Activated T-cell treated with anti-CD3 and anti-CD28 coated beads, Interleukin-2, amount 50 U/mL, for 72 hours (primary cell): ENCODE measurements around the gene KCNMB2. TPM values are rescaled to one million over a fixed set of nuclear protein-coding genes. Genes with fewer than 3 reads are reported as not detected.

Source experiments
- ATAC-seq, 2 donors: fragments of 150-1000 bp; cut with Tn5 transposase; replicated peaks in 1 of 2; 2 replicates each; pipeline ENCODE4 v1.10.0; 2021; ENCODE audit warnings: moderate library complexity in 2 of 2, mild to moderate bottlenecking in 1 of 2
- DNase-seq, 2 donors: peaks; one replicate each; pipeline ENCODE4 v3.0.0; 2021 to 2022; ENCODE audit warnings: mixed read lengths in 1 of 2
- H3K27ac Mint-ChIP-seq: one replicate; pipeline ENCODE4 v1.8.0; 2022; ENCODE audit warnings: mild to moderate bottlenecking, moderate library complexity, mixed read lengths
- H3K27me3 Mint-ChIP-seq: one replicate; pipeline ENCODE4 v1.8.0; 2022; ENCODE audit warnings: low read depth, mixed read lengths
- H3K36me3 Mint-ChIP-seq, 2 donors: one replicate each; pipeline ENCODE4 v1.8.0; 2022; ENCODE audit warnings: mixed read lengths in 2 of 2, mild to moderate bottlenecking in 1 of 2; ENCODE audit not compliant: insufficient read depth in 2 of 2
- H3K4me1 Mint-ChIP-seq: one replicate; pipeline ENCODE4 v1.8.0; 2022; ENCODE audit warnings: low read depth, mixed read lengths
- H3K4me3 Mint-ChIP-seq, 2 donors: one replicate each; pipeline ENCODE4 v1.8.0; 2022; ENCODE audit warnings: mild to moderate bottlenecking in 2 of 2, mixed read lengths in 2 of 2, moderate library complexity in 2 of 2
- H3K9me3 Mint-ChIP-seq, 2 donors: one replicate each; pipeline ENCODE4 v1.8.0; 2022; ENCODE audit warnings: mixed read lengths in 2 of 2
- total RNA-seq, 2 donors: library from RNA; stranded (reverse); gene quantifications; one replicate each; pipeline ENCODE4 v1.2.3, GENCODE V29; 2022

KCNMB2 gene
- total RNA-seq, 2 donors from 2014 or later, result not detected

GRCh38 chr3:178772746-178773145, 236.5 kb downstream of the KCNMB2 start:
- H3K9me3 Mint-ChIP-seq, result peaks cover 10 to 13% of the 10 kb centered on the region in 2 donors
- no peak overlapping the region for H3K27ac Mint-ChIP-seq
- DNase-seq, result no peak
- H3K4me1 Mint-ChIP-seq, result peaks cover 4% of the 10 kb centered on the region
- ATAC-seq, result no peak
- peaks cover 0 to 3% of the 10 kb centered on the region in 2 donors for H3K36me3 Mint-ChIP-seq
- H3K4me3 Mint-ChIP-seq, result no peak overlapping the region
- H3K27me3 Mint-ChIP-seq, result no peaks in the 10 kb centered on the region

GRCh38 chr3:178773358-178773757, 237.1 kb downstream of the KCNMB2 start:
- ATAC-seq, result no peak
- DNase-seq, result no peak
- H3K27me3 Mint-ChIP-seq, result no peaks in the 10 kb centered on the region
- peaks cover 9 to 13% of the 10 kb centered on the region in 2 donors for H3K9me3 Mint-ChIP-seq
- peaks cover 0 to 3% of the 10 kb centered on the region in 2 donors for H3K36me3 Mint-ChIP-seq
- no peak overlapping the region for H3K27ac Mint-ChIP-seq
- H3K4me3 Mint-ChIP-seq, result no peak overlapping the region
- peaks cover 5% of the 10 kb centered on the region for H3K4me1 Mint-ChIP-seq

GRCh38 chr3:178777718-178778411, 241.6 kb downstream of the KCNMB2 start:
- Mint-ChIP-seq H3K36me3 (no peaks in the 10 kb centered on the region), H3K4me3 (no peak overlapping the region), H3K9me3 (peaks cover 2 to 3% of the 10 kb centered on the region in 2 donors), H3K27ac (no peak overlapping the region), H3K27me3 (no peaks in the 10 kb centered on the region), H3K4me1 (peaks cover 10% of the 10 kb centered on the region)
- ATAC-seq (peak; percentile 78 to 80), DNase-seq (no peak)

GRCh38 chr3:178778589-178778988, 242.4 kb downstream of the KCNMB2 start:
- no peaks in the 10 kb centered on the region for H3K27me3 Mint-ChIP-seq
- no peak for ATAC-seq
- H3K4me3 Mint-ChIP-seq, result no peak overlapping the region
- H3K9me3 Mint-ChIP-seq, result peaks cover under 1 to 2% of the 10 kb centered on the region in 2 donors
- H3K27ac Mint-ChIP-seq, result no peak overlapping the region
- DNase-seq, result no peak
- H3K36me3 Mint-ChIP-seq, result no peaks in the 10 kb centered on the region
- peaks cover 10% of the 10 kb centered on the region for H3K4me1 Mint-ChIP-seq

- H3K4me1 Mint-ChIP-seq, result no peaks in the 10 kb centered on the region
- DNase-seq (no peak), ATAC-seq (no peak)
- H3K4me3 Mint-ChIP-seq, result no peak overlapping the region
- H3K27ac Mint-ChIP-seq, result no peak overlapping the region
- H3K36me3 Mint-ChIP-seq, result no peaks in the 10 kb centered on the region
- no peaks in the 10 kb centered on the region for H3K27me3 Mint-ChIP-seq
- H3K9me3 Mint-ChIP-seq, result peaks cover 0 to 1% of the 10 kb centered on the region in 2 donors
Measured at GRCh38 chr3:178785961-178786360, 249.7 kb downstream of the KCNMB2 start.

GRCh38 chr3:178787960-178788359, 251.7 kb downstream of the KCNMB2 start:
- H3K4me3 Mint-ChIP-seq, result no peak overlapping the region
- no peaks in the 10 kb centered on the region for H3K36me3 Mint-ChIP-seq
- H3K9me3 Mint-ChIP-seq, result peaks cover 0 to 2% of the 10 kb centered on the region in 2 donors
- no peak for ATAC-seq
- no peaks in the 10 kb centered on the region for H3K4me1 Mint-ChIP-seq
- no peak for DNase-seq
- no peak overlapping the region for H3K27ac Mint-ChIP-seq
- H3K27me3 Mint-ChIP-seq, result no peaks in the 10 kb centered on the region

GRCh38 chr3:178794711-178795110, 258.5 kb downstream of the KCNMB2 start:
- H3K4me3 Mint-ChIP-seq, result no peak overlapping the region
- H3K36me3 Mint-ChIP-seq, result no peaks in the 10 kb centered on the region
- no peaks in the 10 kb centered on the region for H3K27me3 Mint-ChIP-seq
- no peak for ATAC-seq
- H3K27ac Mint-ChIP-seq, result no peak overlapping the region
- no peak for DNase-seq
- peaks cover 3% of the 10 kb centered on the region in 2 donors for H3K9me3 Mint-ChIP-seq
- H3K4me1 Mint-ChIP-seq, result no peaks in the 10 kb centered on the region

- Mint-ChIP-seq H3K36me3 (no peaks in the 10 kb centered on the region), H3K27ac (no peak overlapping the region), H3K27me3 (no peaks in the 10 kb centered on the region), H3K9me3 (peaks cover 3% of the 10 kb centered on the region in 2 donors), H3K4me3 (no peak overlapping the region), H3K4me1 (no peaks in the 10 kb centered on the region)
- ATAC-seq (no peak), DNase-seq (no peak)
Measured at GRCh38 chr3:178795349-178795748, 259.1 kb downstream of the KCNMB2 start.

GRCh38 chr3:178802259-178802658, 266.0 kb downstream of the KCNMB2 start:
- Mint-ChIP-seq H3K4me3 (no peak overlapping the region), H3K4me1 (no peaks in the 10 kb centered on the region), H3K36me3 (no peaks in the 10 kb centered on the region), H3K9me3 (peaks cover 1 to 3% of the 10 kb centered on the region in 2 donors), H3K27ac (no peak overlapping the region), H3K27me3 (no peaks in the 10 kb centered on the region)
- ATAC-seq, result no peak
- no peak for DNase-seq

- ATAC-seq (no peak), DNase-seq (no peak)
- no peaks in the 10 kb centered on the region for H3K36me3 Mint-ChIP-seq
- H3K27ac Mint-ChIP-seq, result no peak overlapping the region
- peaks cover 1 to 3% of the 10 kb centered on the region in 2 donors for H3K9me3 Mint-ChIP-seq
- H3K4me3 Mint-ChIP-seq, result no peak overlapping the region
- H3K27me3 Mint-ChIP-seq, result no peaks in the 10 kb centered on the region
- no peaks in the 10 kb centered on the region for H3K4me1 Mint-ChIP-seq
Measured at GRCh38 chr3:178802993-178803693, 266.9 kb downstream of the KCNMB2 start.

- no peak overlapping the region for H3K27ac Mint-ChIP-seq
- H3K9me3 Mint-ChIP-seq, result no peaks in the 10 kb centered on the region
- ATAC-seq (no peak), DNase-seq (no peak)
- no peaks in the 10 kb centered on the region for H3K27me3 Mint-ChIP-seq
- H3K4me1 Mint-ChIP-seq, result no peaks in the 10 kb centered on the region
- no peak overlapping the region for H3K4me3 Mint-ChIP-seq
- H3K36me3 Mint-ChIP-seq, result no peaks in the 10 kb centered on the region
Measured at GRCh38 chr3:178804606-178805005, 268.4 kb downstream of the KCNMB2 start.

- Mint-ChIP-seq H3K27ac (no peak overlapping the region), H3K27me3 (no peaks in the 10 kb centered on the region), H3K36me3 (no peaks in the 10 kb centered on the region), H3K4me3 (no peak overlapping the region), H3K9me3 (no peaks in the 10 kb centered on the region), H3K4me1 (no peaks in the 10 kb centered on the region)
- ATAC-seq (no peak), DNase-seq (no peak)
Measured at GRCh38 chr3:178805741-178806140, 269.5 kb downstream of the KCNMB2 start.

GRCh38 chr3:178806651-178807050, 270.4 kb downstream of the KCNMB2 start:
- H3K36me3 Mint-ChIP-seq, result no peaks in the 10 kb centered on the region
- H3K27ac Mint-ChIP-seq, result no peak overlapping the region
- H3K4me3 Mint-ChIP-seq, result no peak overlapping the region
- no peaks in the 10 kb centered on the region for H3K4me1 Mint-ChIP-seq
- H3K27me3 Mint-ChIP-seq, result no peaks in the 10 kb centered on the region
- no peak for ATAC-seq
- no peaks in the 10 kb centered on the region for H3K9me3 Mint-ChIP-seq
- no peak for DNase-seq
